Measurements from ENCODE around the gene GPATCH3.

DNA sequence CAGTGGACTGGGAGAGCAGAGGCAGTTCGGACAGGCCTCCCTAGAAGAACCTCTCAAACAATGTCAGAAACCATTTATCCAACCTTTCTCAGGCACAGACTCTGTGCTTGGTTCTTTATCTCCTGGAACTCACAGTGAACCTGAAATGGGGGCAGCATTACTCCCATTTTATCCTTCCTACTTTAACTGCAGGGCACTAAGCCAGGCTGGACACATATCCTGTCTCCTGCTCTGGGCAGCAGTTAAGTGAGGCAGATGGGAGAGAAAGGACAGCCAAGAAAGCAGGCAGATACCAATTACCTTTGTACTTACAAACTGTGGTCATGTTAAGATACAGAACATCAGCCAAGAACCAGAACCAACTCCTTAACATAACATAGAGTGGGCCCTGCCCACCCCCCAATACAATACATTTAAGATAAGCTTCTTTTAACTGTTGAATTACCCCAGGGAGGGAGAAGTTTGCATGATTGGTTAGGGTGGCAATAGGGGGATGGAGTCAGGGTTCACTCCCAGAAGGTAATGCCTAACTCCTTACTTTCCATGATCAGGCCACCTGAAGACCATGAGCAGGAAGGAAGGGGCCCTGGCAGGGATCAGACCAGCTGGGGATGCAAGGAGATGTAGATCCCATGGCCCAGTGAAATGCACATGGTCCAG is 49.1 kb upstream of the GPATCH3 start:
- no peak for TF ChIP-seq POLR2AphosphoS5 (IDR thresholded peaks at IDR 0.05)
- TF ChIP-seq, protein P1, sequence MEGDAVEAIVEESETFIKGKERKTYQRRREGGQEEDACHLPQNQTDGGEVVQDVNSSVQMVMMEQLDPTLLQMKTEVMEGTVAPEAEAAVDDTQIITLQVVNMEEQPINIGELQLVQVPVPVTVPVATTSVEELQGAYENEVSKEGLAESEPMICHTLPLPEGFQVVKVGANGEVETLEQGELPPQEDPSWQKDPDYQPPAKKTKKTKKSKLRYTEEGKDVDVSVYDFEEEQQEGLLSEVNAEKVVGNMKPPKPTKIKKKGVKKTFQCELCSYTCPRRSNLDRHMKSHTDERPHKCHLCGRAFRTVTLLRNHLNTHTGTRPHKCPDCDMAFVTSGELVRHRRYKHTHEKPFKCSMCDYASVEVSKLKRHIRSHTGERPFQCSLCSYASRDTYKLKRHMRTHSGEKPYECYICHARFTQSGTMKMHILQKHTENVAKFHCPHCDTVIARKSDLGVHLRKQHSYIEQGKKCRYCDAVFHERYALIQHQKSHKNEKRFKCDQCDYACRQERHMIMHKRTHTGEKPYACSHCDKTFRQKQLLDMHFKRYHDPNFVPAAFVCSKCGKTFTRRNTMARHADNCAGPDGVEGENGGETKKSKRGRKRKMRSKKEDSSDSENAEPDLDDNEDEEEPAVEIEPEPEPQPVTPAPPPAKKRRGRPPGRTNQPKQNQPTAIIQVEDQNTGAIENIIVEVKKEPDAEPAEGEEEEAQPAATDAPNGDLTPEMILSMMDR (IDR thresholded peaks at IDR 0.05 in 8 of 11, conservative IDR thresholded peaks at IDR 0.05 in 3 of 11), result no peak
